GM21825 (cell line): ENCODE measurements around the gene CDCP1.
"Not testable (repeated sequence)": the region's sequence is repeated elsewhere in the genome, so short reads cannot be mapped to it uniquely, and the experiment has no call there.

Experiments used
- ATAC-seq: cut with Tn5 transposase; IDR thresholded peaks from one replicate; pipeline ENCODE4 v1.9.1; 2021; ENCODE audit warnings: mild to moderate bottlenecking, moderate library complexity; ENCODE audit not compliant: unreplicated experiment

The CDCP1 gene

GRCh38 chr3:45060165-45060892 lies 85.8 kb downstream of the CDCP1 start:
- no peak for ATAC-seq

- no peak for ATAC-seq
These were observed 87.0 kb downstream of the CDCP1 start for GRCh38 chr3:45059132-45059531.

- no peak for ATAC-seq
These were observed 88.6 kb downstream of the CDCP1 start for GRCh38 chr3:45057557-45057956.

GRCh38 chr3:45056608-45057301 lies 89.4 kb downstream of the CDCP1 start:
- no peak for ATAC-seq

- ATAC-seq, result no peak
These were observed 90.6 kb downstream of the CDCP1 start for GRCh38 chr3:45055411-45056143.

- ATAC-seq, result no peak
These were observed 91.2 kb downstream of the CDCP1 start for GRCh38 chr3:45055032-45055410.

GRCh38 chr3:45054196-45054857 lies 91.9 kb downstream of the CDCP1 start:
- no peak for ATAC-seq

GRCh38 chr3:45053805-45054195 lies 92.4 kb downstream of the CDCP1 start:
- ATAC-seq, result not testable (repeated sequence)

DNA sequence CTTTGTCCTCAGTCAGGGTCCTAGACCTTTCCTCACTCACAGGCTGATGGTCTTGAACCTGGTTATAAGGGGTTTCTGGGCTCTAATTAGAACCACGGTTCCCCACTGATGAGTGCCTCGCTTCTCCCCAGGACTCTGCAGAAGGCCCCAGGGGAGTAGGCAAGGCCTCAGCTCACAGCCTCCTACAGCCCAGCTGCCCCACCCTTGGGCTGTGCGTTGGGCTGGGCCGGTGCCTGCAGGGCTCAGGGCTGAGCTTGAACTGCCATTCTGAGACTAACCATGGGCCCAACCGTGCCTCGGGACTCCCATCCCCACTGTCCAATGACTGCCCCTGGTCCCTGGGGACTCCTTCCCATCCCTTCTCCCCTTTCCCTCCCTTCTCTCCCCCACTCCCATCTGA lies 94.5 kb downstream of the CDCP1 start:
- no peak for ATAC-seq

DNA sequence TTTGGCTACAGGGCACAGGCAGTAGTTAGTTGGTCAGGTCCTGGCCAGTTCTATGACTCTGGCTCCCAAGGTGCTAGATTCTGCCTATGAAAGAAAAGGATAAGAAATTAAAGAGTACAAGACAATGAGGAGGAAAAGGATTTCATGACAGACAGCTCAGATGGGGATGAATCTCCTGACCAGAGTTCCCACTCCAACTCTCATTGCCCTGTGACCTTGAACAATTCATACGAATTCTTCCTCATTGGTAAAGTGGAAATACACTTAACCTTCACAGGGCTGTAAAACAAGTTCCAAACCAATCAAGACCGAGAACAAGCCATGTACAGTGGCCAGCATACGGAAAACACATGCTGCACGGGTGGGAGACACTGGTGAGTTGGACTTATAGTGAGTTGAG lies 96.4 kb downstream of the CDCP1 start:
- ATAC-seq, result no peak

DNA sequence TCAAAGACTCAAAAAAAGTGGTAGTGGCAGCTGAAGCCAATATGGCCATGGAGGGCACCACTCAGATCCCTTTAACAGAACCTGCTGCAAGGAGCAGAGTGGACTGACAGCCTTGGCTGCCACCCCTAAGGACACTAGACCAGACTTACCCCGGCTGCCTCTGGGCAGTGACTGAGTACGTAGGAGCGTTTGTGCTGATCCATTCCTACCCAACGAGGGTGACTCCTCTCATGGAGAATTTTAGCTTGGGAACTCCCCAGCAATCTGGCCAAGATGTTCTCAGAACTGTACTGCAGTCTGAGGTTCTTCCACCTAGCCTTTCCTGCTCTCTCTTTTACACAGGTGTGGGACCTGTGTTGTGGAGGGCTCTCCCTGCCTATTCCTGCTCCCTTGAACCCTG lies 97.9 kb downstream of the CDCP1 start:
- no peak for ATAC-seq

DNA sequence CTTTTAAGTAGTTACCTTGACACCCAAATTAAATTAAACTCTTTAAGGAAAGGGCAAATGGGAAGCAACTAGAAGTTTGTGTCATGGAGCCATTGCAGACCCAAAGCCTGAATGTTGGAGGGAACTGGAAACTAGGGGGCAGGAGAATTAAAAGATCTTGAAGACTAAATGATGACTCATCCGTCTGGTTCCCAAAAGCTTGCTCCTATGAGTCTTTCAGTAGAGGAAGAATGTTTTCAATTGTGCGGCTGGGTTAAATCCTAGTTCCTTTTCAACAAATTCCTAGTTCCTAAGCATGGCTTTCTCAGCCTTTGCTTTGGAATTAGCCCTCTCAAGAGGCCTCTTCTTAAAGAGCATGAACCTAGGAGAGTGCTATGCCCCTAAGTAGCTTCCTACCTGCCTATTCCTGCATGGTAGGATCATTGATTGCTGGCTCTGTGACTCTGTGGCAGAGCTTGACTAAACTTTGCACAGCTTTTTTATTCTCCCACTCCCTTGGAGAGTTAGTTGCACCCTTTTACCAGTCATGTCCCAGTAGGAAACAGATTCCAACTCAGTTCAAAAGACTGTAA lies 102.4 kb downstream of the CDCP1 start:
- no peak for ATAC-seq

DNA sequence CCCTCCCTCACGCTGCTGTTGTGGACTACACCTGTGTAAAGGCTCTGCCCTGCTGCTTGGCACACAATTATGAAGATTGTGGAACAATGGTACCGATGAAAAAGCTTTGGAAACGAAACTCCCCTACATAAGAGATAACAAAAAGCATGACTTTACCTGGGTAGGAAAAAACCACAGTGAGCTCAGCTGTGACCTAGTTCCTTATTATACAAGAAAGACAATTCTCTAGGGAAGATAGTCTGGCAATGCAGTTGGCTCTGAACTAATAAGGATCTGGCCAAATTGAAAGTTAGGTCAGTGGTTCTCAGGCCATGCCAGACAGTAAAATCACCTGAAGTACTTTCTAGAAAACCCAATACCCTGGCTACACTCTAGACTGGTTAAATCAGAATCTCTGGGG lies 104.0 kb downstream of the CDCP1 start:
- ATAC-seq, result no peak

GRCh38 chr3:45041666-45042065 lies 104.5 kb downstream of the CDCP1 start:
- ATAC-seq, result no peak

DNA sequence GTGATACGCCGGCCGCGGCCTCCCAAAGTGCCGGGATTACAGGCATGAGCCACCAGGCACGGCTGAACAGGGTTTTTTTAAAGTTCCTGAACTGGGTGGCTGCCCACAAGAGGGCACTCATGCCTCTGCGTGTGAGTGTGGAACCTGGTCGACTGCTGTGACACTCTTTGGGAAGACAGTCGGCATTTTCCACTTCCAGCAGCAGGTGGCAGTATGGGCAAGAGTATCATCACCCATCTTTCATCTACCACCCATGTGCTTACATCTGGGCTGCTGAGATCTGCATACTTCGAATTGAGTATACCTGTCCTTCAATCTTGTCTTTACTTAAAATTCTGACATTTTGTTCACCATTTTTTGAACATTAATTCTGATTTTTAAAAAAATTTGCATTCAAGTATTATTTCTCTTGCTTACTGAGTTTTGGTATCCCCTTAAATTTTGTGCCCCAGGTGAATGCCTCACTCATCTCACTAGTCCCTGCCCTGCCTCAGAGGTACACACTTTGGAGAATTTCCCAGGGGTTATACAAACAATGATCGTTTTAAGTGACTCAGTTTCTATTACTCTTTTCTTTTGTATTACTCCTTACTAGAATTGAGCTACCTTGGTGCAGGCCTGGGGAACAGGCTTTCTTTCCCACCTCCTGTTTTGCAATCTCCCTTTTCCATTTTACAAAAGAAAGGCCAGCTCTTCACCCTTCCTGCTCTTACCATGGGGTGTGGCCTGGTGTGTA lies 108.3 kb downstream of the CDCP1 start:
- ATAC-seq, result peak; percentile 62

DNA sequence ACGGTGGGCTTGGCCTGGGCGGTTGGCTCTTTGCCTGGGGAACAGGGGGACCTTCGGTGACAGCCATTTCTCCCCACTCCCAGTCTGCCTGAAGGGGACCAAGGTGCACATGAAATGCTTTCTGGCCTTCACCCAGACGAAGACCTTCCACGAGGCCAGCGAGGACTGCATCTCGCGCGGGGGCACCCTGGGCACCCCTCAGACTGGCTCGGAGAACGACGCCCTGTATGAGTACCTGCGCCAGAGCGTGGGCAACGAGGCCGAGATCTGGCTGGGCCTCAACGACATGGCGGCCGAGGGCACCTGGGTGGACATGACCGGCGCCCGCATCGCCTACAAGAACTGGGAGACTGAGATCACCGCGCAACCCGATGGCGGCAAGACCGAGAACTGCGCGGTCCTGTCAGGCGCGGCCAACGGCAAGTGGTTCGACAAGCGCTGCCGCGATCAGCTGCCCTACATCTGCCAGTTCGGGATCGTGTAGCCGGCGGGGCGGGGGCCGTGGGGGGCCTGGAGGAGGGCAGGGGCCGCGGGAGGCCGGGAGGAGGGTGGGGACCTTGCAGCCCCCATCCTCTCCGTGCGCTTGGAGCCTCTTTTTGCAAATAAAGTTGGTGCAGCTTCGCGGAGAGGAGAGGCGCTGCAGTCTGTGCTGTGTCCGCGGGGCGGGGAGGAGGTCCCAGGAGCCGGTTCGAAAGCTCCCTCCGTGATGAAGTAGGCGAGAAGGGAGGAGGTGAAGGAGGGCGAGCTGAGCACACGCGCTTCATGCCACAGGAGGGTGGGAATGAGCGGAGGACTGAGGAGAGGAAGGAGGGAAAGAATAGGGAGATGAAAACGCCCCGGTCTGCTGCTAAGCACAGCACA lies 110.5 kb downstream of the CDCP1 start:
- no peak for ATAC-seq

- no peak for ATAC-seq
These were observed 111.4 kb downstream of the CDCP1 start for GRCh38 chr3:45034612-45035252.

DNA sequence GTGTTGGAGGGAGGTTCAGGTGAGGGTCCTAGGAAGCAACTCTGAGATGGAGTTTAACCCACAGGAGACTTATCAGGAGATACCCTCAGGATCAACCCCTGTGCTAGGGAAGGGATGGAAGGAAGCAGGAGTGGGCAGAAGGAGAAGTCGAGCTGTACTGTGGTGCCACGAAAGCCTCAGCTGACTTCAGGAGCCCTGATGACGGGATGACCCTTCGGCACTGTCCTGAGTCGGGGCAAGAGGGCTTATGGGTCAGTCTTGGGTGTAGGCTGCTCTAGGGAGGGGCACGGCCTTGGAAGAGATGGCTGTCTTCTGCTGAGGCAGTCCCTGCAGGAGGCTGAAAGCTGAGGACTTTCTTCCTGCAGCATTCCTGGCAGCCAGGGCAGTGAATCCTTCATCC lies 112.4 kb downstream of the CDCP1 start:
- ATAC-seq, result no peak
